Subcutaneous preadipocyte (primary cell): ENCODE results near the gene ALPL. TPM values are rescaled to one million over a fixed set of nuclear protein-coding genes. Genes with fewer than 3 reads are reported as not detected.

Experiments
- total RNA-seq: library from RNA; depleted of rRNA; stranded (reverse); fragments of >200 nt; gene quantifications from 2 replicates; pipeline ENCODE4 v1.2.3, GENCODE V29; 2012

ALPL gene
- 7.3 TPM in 1 of 2 replicates, not detected in the other for total RNA-seq

GRCh38 chr1:21509351-21510112 is at the start of gene ALPL:
Gene ALPL, plus strand, starts transcription at chr1:21509423. Its CDS starts 44,659 bp downstream, at chr1:21554082.

Other genes starting within 250 kb of the ALPL start
- 54.4 and 83.5 TPM in 2 replicates for gene ECE1, start 219.0 kb upstream of the ALPL start, total RNA-seq
- gene NBPF3, start 69.3 kb upstream of the ALPL start, total RNA-seq, result 8.1 and 16.4 TPM in 2 replicates
- not detected in 2 replicates for gene RAP1GAP, start 159.9 kb downstream of the ALPL start, total RNA-seq